Memory B cell (primary cell): ENCODE data around the gene TTF1.

ENCODE experiments used
- ATAC-seq: fragments of 150-1000 bp; cut with Tn5 transposase; 2 replicates; pipeline ENCODE4 v1.10.0; 2021; ENCODE audit warnings: low read depth, mild to moderate bottlenecking, moderate library complexity
- DNase-seq, 2 donors: peaks; one replicate each; pipeline ENCODE4 v3.0.0; 2022; ENCODE audit warnings: low spot score in 2 of 2
- H3K27ac Mint-ChIP-seq: one replicate; pipeline ENCODE4 v1.8.0; 2022; ENCODE audit warnings: mild to moderate bottlenecking, moderate library complexity, mixed read lengths
- H3K27me3 Mint-ChIP-seq: one replicate; pipeline ENCODE4 v1.8.0; 2022; ENCODE audit warnings: mixed read lengths
- H3K36me3 Mint-ChIP-seq: one replicate; pipeline ENCODE4 v1.8.0; 2022; ENCODE audit warnings: mild to moderate bottlenecking, mixed read lengths
- H3K4me1 Mint-ChIP-seq: one replicate; pipeline ENCODE4 v1.8.0; 2022; ENCODE audit warnings: mixed read lengths
- H3K4me3 Mint-ChIP-seq: one replicate; pipeline ENCODE4 v1.8.0; 2022; ENCODE audit warnings: mild to moderate bottlenecking, moderate library complexity, mixed read lengths
- H3K9me3 Mint-ChIP-seq: one replicate; pipeline ENCODE4 v1.8.0; 2022; ENCODE audit warnings: mixed read lengths

The TTF1 gene, protein sequence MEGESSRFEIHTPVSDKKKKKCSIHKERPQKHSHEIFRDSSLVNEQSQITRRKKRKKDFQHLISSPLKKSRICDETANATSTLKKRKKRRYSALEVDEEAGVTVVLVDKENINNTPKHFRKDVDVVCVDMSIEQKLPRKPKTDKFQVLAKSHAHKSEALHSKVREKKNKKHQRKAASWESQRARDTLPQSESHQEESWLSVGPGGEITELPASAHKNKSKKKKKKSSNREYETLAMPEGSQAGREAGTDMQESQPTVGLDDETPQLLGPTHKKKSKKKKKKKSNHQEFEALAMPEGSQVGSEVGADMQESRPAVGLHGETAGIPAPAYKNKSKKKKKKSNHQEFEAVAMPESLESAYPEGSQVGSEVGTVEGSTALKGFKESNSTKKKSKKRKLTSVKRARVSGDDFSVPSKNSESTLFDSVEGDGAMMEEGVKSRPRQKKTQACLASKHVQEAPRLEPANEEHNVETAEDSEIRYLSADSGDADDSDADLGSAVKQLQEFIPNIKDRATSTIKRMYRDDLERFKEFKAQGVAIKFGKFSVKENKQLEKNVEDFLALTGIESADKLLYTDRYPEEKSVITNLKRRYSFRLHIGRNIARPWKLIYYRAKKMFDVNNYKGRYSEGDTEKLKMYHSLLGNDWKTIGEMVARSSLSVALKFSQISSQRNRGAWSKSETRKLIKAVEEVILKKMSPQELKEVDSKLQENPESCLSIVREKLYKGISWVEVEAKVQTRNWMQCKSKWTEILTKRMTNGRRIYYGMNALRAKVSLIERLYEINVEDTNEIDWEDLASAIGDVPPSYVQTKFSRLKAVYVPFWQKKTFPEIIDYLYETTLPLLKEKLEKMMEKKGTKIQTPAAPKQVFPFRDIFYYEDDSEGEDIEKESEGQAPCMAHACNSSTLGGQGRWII

DNA sequence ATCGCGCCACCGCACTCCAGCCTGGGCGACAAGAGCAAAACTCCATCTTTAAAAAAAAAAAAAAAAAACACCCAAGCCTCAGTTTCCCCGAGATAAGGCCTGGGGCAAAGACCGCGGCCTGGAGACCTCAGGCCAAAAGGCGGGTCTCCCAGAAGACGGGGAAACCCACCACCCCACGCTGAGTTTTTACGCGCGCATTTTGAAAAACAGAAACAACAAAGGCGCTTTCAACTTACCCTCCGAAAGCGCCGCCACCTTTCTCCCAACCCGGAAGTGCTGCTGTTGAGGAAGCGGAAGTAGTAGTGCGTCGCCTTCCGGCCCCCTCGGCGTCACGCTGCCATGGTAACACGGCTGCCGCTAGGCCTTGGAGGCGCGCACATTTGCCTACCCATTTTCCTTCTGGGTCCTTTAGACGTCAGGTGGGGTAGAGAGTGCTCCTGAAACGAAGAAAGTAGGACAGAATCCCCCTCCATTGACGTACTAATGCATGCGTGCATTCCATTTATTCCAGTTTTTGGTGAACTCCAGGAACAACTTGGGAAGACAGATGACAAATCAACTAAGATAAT, at the start of gene TTF1:
TTF1 (minus strand) TSS at position 287 of the 569 bp plus-strand sequence. CDS start 4,019 bp downstream, outside the sequence.
- peak; percentile 85 to 91 for DNase-seq
- peaks cover 9% of the 10 kb centered on the region for H3K36me3 Mint-ChIP-seq
- H3K27me3 Mint-ChIP-seq: no peaks in the 10 kb centered on the region
- ATAC-seq: peak; percentile 89
- H3K27ac Mint-ChIP-seq: peak within 1 kb of the TSS; percentile 95
- H3K9me3 Mint-ChIP-seq: no peaks in the 10 kb centered on the region
- H3K4me1 Mint-ChIP-seq: peaks cover 33% of the 10 kb centered on the region
- H3K4me3 Mint-ChIP-seq: peak within 1 kb of the TSS; percentile 88

DNA sequence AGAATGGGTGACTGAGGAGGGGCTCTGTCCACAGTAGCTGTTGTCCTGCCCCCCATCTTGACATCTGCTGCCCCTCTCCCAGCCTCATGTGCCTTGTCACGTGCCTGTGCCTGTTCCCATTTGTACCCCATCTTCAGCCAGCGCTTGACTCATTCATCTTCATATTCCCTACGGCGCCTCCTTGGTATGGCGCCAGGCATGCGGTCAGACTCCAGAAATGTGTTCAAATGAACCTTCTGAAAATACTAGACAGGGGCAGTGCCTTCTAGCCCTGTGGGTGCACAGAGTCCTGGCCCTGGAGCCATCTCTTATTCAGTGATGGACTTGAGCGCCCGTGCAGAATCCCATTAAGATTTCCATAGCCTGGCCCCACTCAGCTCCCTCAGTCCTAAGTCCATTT, 49.6 kb upstream of the TTF1 start:
- H3K27me3 Mint-ChIP-seq: peaks cover 13% of the 10 kb centered on the region
- no peaks in the 10 kb centered on the region for H3K9me3 Mint-ChIP-seq
- ATAC-seq (no peak), DNase-seq (no peak)
- no peaks in the 10 kb centered on the region for H3K36me3 Mint-ChIP-seq
- H3K4me1 Mint-ChIP-seq: no peaks in the 10 kb centered on the region
- no peak overlapping the region for H3K27ac Mint-ChIP-seq
- H3K4me3 Mint-ChIP-seq: no peak overlapping the region

DNA sequence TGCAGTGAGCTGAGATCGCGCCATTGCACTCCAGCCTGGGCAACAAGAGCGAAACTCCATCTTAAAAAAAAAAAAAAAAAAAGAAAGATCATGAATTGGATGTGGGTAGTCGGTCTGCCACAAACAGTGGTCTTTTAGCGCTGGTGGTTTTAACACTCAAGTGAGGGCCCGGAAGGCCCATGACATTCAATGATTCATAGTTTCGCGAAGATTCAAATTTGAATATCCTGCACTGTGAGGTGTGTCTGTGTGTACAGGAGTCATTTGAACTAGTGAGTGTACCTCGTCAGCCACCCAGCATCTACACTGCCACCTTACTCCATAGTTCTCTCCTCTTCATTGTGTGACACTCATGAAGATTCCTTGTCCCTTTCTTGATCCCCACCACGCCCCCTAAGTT, 44.6 kb upstream of the TTF1 start:
- ATAC-seq (no peak), DNase-seq (no peak)
- Mint-ChIP-seq H3K36me3 (no peaks in the 10 kb centered on the region), H3K9me3 (no peaks in the 10 kb centered on the region), H3K4me3 (no peak overlapping the region), H3K4me1 (no peaks in the 10 kb centered on the region), H3K27ac (no peak overlapping the region), H3K27me3 (peaks cover 17% of the 10 kb centered on the region)

DNA sequence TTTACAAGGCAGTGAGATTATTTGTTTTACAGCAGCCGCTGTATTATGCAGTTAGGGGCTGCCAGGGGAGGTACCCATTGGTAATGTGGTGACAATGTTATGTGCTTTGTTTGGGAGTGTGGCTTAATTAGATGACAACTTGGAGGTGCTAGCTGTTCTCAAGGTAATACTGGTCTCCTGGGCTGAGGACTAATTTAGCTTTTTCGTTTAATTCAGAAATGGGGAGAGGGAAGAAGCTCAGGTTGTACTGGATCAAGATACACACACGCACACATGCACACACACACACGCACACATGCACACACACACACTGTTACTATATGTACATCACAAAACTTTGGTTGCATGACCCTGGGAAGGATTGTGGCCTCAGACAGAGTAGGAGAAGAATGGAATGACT, 41.3 kb upstream of the TTF1 start:
- H3K4me3 Mint-ChIP-seq: no peak overlapping the region
- ATAC-seq (no peak), DNase-seq (no peak)
- H3K4me1 Mint-ChIP-seq: no peaks in the 10 kb centered on the region
- H3K27me3 Mint-ChIP-seq: peaks cover 13% of the 10 kb centered on the region
- no peaks in the 10 kb centered on the region for H3K36me3 Mint-ChIP-seq
- no peak overlapping the region for H3K27ac Mint-ChIP-seq
- H3K9me3 Mint-ChIP-seq: peaks cover under 1% of the 10 kb centered on the region

DNA sequence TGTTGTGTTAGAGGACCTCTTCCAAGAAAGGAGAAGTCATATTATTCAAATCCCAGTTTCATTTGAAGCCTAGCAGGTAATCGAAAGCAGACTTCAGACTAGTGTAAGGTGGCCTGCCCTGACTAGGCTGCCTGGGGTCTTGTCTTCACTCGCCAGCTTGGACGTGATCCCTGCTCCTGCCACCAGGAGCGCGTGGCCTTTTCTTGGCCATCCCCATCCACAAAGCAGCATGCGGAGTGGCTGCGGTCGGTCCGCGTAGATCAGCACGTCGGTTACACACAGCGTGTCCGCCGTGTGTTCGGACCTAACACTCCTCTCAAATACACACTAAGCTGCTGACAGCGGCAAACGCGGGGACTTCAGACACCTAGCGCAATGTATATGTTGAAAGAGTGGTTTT, 40.7 kb upstream of the TTF1 start:
- Mint-ChIP-seq H3K9me3 (peaks cover 1% of the 10 kb centered on the region), H3K27ac (no peak overlapping the region), H3K36me3 (no peaks in the 10 kb centered on the region), H3K4me3 (no peak overlapping the region), H3K4me1 (no peaks in the 10 kb centered on the region), H3K27me3 (peaks cover 12% of the 10 kb centered on the region)
- DNase-seq (no peak), ATAC-seq (no peak)

DNA sequence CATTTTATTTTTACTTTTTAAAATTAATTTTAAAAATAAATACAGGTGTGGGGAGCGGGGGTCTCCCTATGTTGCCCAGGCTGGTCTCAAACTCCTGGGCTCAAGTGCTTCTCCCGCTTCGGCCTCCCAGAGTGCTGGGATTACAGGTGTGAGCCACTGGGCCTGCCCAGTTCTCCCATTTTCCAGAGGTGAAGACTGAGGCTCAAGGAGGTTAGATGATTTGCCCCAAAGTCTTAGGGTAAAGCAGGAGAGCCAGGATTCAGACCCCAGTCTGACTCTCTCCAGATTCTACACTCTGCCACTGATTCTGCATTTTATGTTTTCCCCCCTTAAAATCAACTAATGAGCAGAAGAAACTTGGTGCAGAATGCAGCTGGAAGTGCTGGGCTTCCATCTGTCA, 40.2 kb upstream of the TTF1 start:
- H3K4me1 Mint-ChIP-seq: no peaks in the 10 kb centered on the region
- DNase-seq (no peak), ATAC-seq (no peak)
- H3K9me3 Mint-ChIP-seq: peaks cover 1% of the 10 kb centered on the region
- no peaks in the 10 kb centered on the region for H3K36me3 Mint-ChIP-seq
- peaks cover 9% of the 10 kb centered on the region for H3K27me3 Mint-ChIP-seq
- no peak overlapping the region for H3K27ac Mint-ChIP-seq
- H3K4me3 Mint-ChIP-seq: no peak overlapping the region

DNA sequence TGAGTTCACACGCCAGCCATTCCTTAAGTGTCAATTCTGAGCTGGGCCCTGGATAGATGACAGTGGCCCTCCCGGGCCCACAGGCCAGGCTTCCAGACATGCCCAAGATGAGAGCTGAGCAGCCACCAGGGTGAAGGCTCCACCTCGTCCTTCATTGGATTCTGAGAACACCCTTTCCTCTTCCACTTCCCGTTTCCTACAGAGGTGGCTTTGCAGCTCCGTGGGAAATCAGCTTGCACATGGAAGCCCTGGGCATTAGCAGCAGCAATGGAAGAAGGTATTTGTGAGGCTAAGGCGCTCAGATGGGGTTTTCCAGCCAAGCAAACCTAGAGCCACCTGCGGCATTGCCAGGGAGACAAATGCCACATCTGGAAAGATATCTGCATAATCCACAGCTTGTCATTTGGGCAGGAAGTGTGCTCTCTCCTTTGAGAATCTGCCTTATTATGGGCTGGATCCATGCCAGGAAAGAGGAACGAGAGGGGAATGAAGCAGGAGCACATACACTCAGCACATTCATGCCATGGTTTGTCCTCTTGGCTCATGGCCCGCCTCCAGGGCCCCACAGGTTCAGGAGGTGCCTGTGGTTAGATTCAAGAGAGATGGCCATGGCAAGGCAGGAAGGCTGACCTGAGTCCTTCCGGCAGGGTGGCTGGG, 37.4 kb upstream of the TTF1 start:
- H3K4me1 Mint-ChIP-seq: no peaks in the 10 kb centered on the region
- H3K9me3 Mint-ChIP-seq: peaks cover 1% of the 10 kb centered on the region
- H3K4me3 Mint-ChIP-seq: no peak overlapping the region
- H3K27ac Mint-ChIP-seq: no peak overlapping the region
- DNase-seq (no peak), ATAC-seq (no peak)
- H3K27me3 Mint-ChIP-seq: peaks cover 8% of the 10 kb centered on the region
- peaks cover 1% of the 10 kb centered on the region for H3K36me3 Mint-ChIP-seq

DNA sequence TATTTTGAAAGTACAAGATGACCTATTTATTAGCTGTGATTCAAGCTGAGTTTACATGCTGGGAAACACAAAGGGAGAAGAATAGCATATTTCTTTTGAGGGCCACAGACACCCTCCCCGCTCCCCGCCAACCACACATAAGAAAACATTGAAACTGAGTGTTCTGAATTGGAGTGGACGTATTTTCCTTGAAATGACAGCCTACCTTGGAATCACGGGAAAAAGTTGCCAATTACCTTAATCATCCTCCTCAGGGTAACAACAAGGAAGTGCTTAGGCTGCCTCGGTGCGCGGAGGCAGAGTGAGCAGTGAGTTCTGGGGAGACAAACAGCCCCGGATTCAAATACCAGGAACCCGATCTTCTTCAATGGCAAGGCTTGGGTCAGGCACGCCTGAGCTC, 34.8 kb upstream of the TTF1 start:
- H3K27me3 Mint-ChIP-seq: peaks cover 11% of the 10 kb centered on the region
- peaks cover 1% of the 10 kb centered on the region for H3K36me3 Mint-ChIP-seq
- no peak overlapping the region for H3K27ac Mint-ChIP-seq
- ATAC-seq (no peak), DNase-seq (no peak)
- no peak overlapping the region for H3K4me3 Mint-ChIP-seq
- H3K9me3 Mint-ChIP-seq: peaks cover 1% of the 10 kb centered on the region
- no peaks in the 10 kb centered on the region for H3K4me1 Mint-ChIP-seq

DNA sequence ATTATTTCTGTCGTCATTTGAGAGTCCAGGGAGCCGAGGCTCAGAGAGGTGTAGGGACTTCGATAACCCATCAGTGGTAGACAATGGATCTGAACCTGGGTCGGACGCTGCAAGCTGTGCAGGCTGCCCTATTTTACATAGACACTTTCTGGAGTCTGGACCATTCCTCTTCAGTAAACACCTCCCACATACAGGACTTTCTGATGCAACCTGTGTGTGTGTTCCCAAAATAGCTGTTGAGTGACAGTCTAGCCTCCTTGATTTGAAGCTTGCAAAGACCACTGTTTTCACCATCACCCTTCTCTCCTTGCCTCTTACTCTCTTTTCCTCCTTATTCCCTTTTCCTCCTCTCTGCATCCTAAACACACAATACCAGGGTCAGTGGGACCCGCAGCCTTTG, 34.1 kb upstream of the TTF1 start:
- Mint-ChIP-seq H3K36me3 (peaks cover 1% of the 10 kb centered on the region), H3K4me1 (no peaks in the 10 kb centered on the region), H3K27ac (no peak overlapping the region), H3K4me3 (no peak overlapping the region), H3K27me3 (peaks cover 14% of the 10 kb centered on the region), H3K9me3 (peaks cover 4% of the 10 kb centered on the region)
- no peak for DNase-seq
- ATAC-seq: no peak

DNA sequence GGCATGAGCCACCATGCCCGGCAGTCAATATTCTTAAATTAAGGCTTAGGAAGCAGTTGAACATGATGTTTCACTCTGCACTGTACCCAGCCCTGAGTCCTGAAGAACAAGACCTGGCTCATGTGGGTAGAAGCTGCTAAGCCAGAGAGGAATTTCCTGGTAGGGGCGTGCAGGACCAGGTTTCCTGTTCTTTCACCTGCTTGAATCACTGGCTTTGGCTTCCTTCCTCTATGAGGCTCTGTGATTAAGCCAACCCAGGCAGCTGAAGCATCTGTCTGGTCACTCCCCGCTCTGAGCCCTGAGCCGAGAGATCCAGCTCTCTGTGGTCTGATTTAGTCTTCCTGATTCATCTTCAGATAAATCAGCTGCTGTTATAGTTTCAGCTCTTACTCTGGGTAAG, 32.5 kb upstream of the TTF1 start:
- Mint-ChIP-seq H3K4me3 (no peak overlapping the region), H3K9me3 (peaks cover 4% of the 10 kb centered on the region), H3K4me1 (no peaks in the 10 kb centered on the region), H3K36me3 (peaks cover 1% of the 10 kb centered on the region), H3K27me3 (peaks cover 15% of the 10 kb centered on the region), H3K27ac (no peak overlapping the region)
- DNase-seq: no peak
- no peak for ATAC-seq

DNA sequence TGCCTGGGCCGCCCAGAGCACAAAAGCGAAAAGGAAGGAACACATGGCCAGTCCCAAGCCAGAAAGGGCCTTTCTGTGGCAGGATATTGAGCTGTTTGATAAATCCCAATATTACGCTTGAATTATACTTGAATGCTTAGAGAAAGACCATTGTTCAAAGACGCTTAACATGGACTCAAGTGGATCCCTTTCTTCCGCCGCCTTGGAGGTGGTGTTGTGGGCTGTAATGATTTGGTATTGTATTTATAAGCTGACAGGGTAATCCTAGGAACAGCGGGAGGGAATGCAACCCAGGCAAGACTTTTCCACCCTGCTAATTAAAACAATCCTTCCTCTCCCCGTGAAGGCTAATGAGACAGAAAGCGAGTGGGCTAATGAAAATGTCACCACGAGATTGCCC, 28.2 kb upstream of the TTF1 start:
- DNase-seq: no peak
- H3K27me3 Mint-ChIP-seq: peaks cover 17% of the 10 kb centered on the region
- no peak overlapping the region for H3K27ac Mint-ChIP-seq
- no peak overlapping the region for H3K4me3 Mint-ChIP-seq
- no peak for ATAC-seq
- peaks cover 1% of the 10 kb centered on the region for H3K36me3 Mint-ChIP-seq
- no peaks in the 10 kb centered on the region for H3K4me1 Mint-ChIP-seq
- peaks cover 2% of the 10 kb centered on the region for H3K9me3 Mint-ChIP-seq

DNA sequence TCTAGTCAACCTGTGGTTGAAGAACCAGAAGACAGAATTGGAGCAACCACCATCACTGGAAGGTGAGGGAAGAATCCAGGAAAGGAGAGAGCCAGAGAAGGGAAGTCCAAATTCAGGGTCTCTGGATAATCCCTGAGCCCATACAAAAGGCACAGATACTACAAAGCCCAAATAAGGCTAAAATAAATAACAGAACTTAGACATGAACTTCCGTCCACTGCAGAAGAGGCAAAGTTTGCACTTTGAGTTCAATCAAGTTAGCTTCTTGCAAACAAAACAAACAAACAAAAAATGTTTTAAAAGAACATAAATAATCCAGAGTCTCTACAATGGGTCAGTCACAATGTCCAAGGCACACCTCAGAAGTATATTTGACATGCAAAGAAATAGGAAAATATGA, 24.4 kb upstream of the TTF1 start:
- Mint-ChIP-seq H3K36me3 (no peaks in the 10 kb centered on the region), H3K27me3 (peaks cover 16% of the 10 kb centered on the region), H3K9me3 (peaks cover under 1% of the 10 kb centered on the region), H3K27ac (no peak overlapping the region), H3K4me3 (no peak overlapping the region), H3K4me1 (no peaks in the 10 kb centered on the region)
- no peak for DNase-seq
- no peak for ATAC-seq

DNA sequence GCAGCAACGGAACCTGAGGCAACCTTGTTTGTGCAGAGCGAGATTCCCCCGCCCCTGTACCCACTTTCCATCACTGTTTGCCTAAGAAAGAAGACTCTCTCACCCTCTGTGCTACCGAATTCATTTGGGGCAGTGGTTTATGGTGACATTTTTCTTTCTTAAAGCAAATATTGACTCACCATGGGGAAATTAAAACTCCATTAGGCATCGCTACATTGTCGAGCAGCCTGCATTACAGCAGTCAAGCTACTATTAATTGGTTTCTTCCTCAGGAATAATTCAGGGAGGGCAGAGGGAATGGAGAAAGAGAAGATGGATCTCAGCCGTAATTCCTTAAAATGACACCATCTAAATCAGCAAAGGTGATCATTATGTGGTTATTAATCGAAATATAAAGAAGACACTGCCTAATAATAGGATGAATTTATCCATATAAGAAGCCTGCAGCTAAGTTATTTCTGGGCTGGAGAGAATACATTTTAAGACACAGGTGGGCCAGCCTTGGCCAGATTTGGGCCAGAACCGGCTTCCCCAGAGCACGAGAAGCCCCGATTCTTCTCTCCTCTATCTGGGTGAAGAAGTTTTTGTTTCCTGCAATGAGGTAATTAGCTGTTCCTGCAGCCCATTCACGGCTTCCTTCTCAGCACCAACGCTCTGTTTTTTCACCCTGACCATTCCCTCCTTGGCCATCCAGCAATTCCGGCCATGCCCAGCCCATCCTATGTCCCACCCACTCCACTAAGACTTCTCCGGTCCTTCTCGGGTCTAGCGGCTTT, 20.2 kb upstream of the TTF1 start:
- ATAC-seq (no peak), DNase-seq (no peak)
- H3K36me3 Mint-ChIP-seq: no peaks in the 10 kb centered on the region
- no peak overlapping the region for H3K4me3 Mint-ChIP-seq
- no peaks in the 10 kb centered on the region for H3K4me1 Mint-ChIP-seq
- no peaks in the 10 kb centered on the region for H3K9me3 Mint-ChIP-seq
- H3K27ac Mint-ChIP-seq: no peak overlapping the region
- H3K27me3 Mint-ChIP-seq: peaks cover 16% of the 10 kb centered on the region
